Measurements from ENCODE around the gene PGAM4.
"Not testable (repeated sequence)": the region's sequence is repeated elsewhere in the genome, so short reads cannot be mapped to it uniquely, and the experiment has no call there.

PGAM4 gene

DNA sequence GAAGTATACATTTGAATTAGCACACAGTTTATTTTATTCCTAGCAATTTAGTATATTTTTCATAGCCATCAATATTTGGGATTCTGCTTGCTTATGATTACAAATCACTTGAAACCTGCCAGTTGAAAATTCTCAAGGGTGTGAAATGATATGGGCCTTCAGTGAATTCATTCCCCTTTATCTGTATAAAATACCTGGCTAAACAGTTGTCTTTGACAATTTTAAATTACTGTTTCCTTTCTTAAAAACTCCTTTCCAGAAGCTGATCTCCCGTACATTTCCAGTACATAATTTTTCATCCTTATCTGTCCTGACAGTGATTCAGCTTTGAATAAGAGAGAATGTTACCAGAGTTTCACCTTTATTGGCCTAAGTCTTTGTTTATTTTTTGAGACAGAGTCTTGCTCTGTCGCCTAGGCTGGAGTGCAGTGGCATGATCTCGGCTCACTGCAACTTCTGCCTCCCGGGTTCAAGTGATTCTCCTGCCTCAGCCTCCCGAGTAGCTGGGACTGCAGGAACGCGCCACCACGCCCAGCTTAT is 45.0 kb downstream of the PGAM4 start:
- no peak for DNase-seq

GRCh38 chrX:77922787-77923186 is 46.7 kb downstream of the PGAM4 start:
- peak; percentile 73 for DNase-seq

- DNase-seq: not testable (repeated sequence)
Measured at GRCh38 chrX:77919370-77919769, 50.1 kb downstream of the PGAM4 start.

DNA sequence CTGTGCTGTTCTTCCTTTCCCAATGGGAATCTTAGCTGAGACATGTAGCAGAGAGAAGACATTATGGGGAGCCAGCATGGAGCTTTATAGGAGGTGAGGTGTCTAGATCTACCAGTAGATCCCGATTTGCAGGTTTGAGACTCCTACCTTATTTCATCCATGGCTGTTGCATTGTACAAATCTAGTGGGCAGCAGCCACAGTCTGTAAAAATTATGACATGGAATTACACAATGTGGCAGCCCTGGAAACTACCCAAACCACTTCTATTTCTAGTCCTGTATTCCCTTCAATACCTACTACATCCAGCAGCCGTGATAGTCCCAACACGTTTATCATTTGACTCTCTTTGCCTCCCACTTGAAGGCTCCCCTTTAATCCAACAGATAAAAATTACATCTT is 50.9 kb downstream of the PGAM4 start:
- no peak for DNase-seq
